B cell (primary cell): ENCODE results near the gene RAB7B. TPM values are rescaled to one million over a fixed set of nuclear protein-coding genes. Genes with fewer than 3 reads are reported as not detected.

Source experiments
- ATAC-seq: fragments of 200-7000 bp; cut with Tn5 transposase; one replicate; pipeline ENCODE4 v1.10.0; 2021; ENCODE audit warnings: low read depth, mild to moderate bottlenecking, moderate number of reproducible peaks, moderate library complexity
- CTCF ChIA-PET: fragments of 350-600 bp; sonication (Branson Sonifier 250); formaldehyde crosslinking; loops from one replicate; lab custom pipeline; 2021; ENCODE audit warnings: antibody characterized with exemption, inconsistent platforms; lab: Charles Lee
- POLR2A ChIA-PET: fragments of 350-600 bp; sonication (Branson Sonifier 250); formaldehyde crosslinking; loops from one replicate; lab custom pipeline; 2021; ENCODE audit warnings: antibody characterized with exemption; lab: Charles Lee
- DNase-seq: peaks from one replicate; pipeline ENCODE4 v3.0.0; 2013
- H2AFZ ChIP-seq: 2 replicates; pipeline ENCODE4 v1.6.1; 2012; ENCODE audit warnings: mild to moderate bottlenecking, low read depth, low read length; ENCODE audit not compliant: insufficient read depth, poor library complexity, severe bottlenecking
- H3K27ac ChIP-seq, 2 donors: 1 replicate in 1 of 2; 2 replicates in 1 of 2; pipeline ENCODE4 v1.5.1; 2012 to 2013; ENCODE audit warnings: low read length in 2 of 2, mild to moderate bottlenecking in 2 of 2, moderate library complexity in 1 of 2
- H3K27me3 ChIP-seq, 4 experiments: fragments of 200-600 bp in 1 of 4; sonication (generic) in 1 of 4; replicated peaks in 1 of 4; 1 replicate in 2 of 4; 2 replicates in 2 of 4; pipeline versions ENCODE4 v1.6.1 to v1.7.0; 2013 to 2016; ENCODE audit warnings: low read length in 3 of 4, mild to moderate bottlenecking in 2 of 4, mixed read lengths in 1 of 4, moderate library complexity in 1 of 4; ENCODE audit not compliant: insufficient read depth in 4 of 4, control insufficient read depth in 3 of 4; ENCODE audit errors: control extremely low read depth in 1 of 4
- H3K36me3 ChIP-seq, 2 experiments: replicated peaks in 1 of 2; 1 replicate in 1 of 2; 2 replicates in 1 of 2; pipeline versions ENCODE4 v1.6.1 to v1.7.1; 2013; ENCODE audit warnings: low read length in 1 of 2; ENCODE audit not compliant: insufficient read depth in 2 of 2, control insufficient read depth in 1 of 2; ENCODE audit errors: control extremely low read depth in 1 of 2, extremely low read depth in 1 of 2
- H3K4me1 ChIP-seq, 2 donors: fragments of 200-600 bp in 1 of 2; sonication (generic) in 1 of 2; 1 replicate in 1 of 2; 2 replicates in 1 of 2; pipeline versions ENCODE4 v1.5.1 to v1.6.1; 2013 to 2017; ENCODE audit warnings: low read length in 2 of 2; ENCODE audit not compliant: control insufficient read depth in 2 of 2, insufficient read depth in 2 of 2
- H3K4me2 ChIP-seq: replicated peaks from 2 replicates; pipeline ENCODE3; 2012; ENCODE audit warnings: mild to moderate bottlenecking, low read depth, low read length; ENCODE audit not compliant: poor library complexity, severe bottlenecking
- H3K4me3 ChIP-seq, 5 experiments: fragments of 200-600 bp in 1 of 5; sonication (generic) in 1 of 5; 1 replicate in 3 of 5; 2 replicates in 2 of 5; pipeline versions ENCODE4 v1.5.1 to v1.7.0; 2011 to 2016; ENCODE audit warnings: low read length in 4 of 5, mild to moderate bottlenecking in 4 of 5, low read depth in 2 of 5, control low read depth in 1 of 5, moderate library complexity in 1 of 5; ENCODE audit not compliant: insufficient read depth in 1 of 5; ENCODE audit errors: control extremely low read depth in 1 of 5, extremely low read depth in 1 of 5
- H3K79me2 ChIP-seq: fragments of 200-600 bp; sonication (generic); one replicate; pipeline ENCODE4 v1.6.0; 2016; ENCODE audit warnings: low read length; ENCODE audit not compliant: control insufficient read depth, insufficient read depth
- H3K9ac ChIP-seq: fragments of 200-600 bp; sonication (generic); 2 replicates; pipeline ENCODE4 v1.6.1; 2017; ENCODE audit warnings: mild to moderate bottlenecking, low read length, moderate library complexity
- H3K9me3 ChIP-seq, 3 donors: one replicate each; pipeline versions ENCODE4 v1.6.1 to v1.7.1; 2013; ENCODE audit warnings: low read length in 2 of 3; ENCODE audit not compliant: control insufficient read depth in 2 of 3, insufficient read depth in 1 of 3; ENCODE audit errors: control extremely low read depth in 1 of 3
- H4K20me1 ChIP-seq: 2 replicates; pipeline ENCODE4 v1.6.0; 2012; ENCODE audit warnings: mild to moderate bottlenecking, low read length; ENCODE audit not compliant: insufficient read depth, control insufficient read depth, poor library complexity, severe bottlenecking
- H3K27ac Mint-ChIP-seq: one replicate; pipeline ENCODE4 v1.8.0; 2021; ENCODE audit warnings: mixed read lengths
- H3K27me3 Mint-ChIP-seq: one replicate; pipeline ENCODE4 v1.8.0; 2021; ENCODE audit warnings: mixed read lengths
- H3K4me1 Mint-ChIP-seq: one replicate; pipeline ENCODE4 v1.8.0; 2021; ENCODE audit warnings: mixed read lengths
- H3K4me3 Mint-ChIP-seq: one replicate; pipeline ENCODE4 v1.8.0; 2021; ENCODE audit warnings: mixed read lengths
- H3K9me3 Mint-ChIP-seq: one replicate; pipeline ENCODE4 v1.8.0; 2022; ENCODE audit warnings: mixed read lengths; ENCODE audit not compliant: insufficient read depth
- CTCF ChIP-seq: fragments of 200-600 bp; IDR thresholded peaks from one replicate; pipeline ENCODE4 v1.8.0; 2022; ENCODE audit warnings: antibody characterized with exemption, mild to moderate bottlenecking
- EZH2 ChIP-seq: IDR thresholded peaks from 2 replicates; pipeline ENCODE4 v1.6.1; 2012; ENCODE audit warnings: borderline replicate concordance, low read depth, mild to moderate bottlenecking, moderate library complexity, low read length; ENCODE audit not compliant: insufficient read depth, poor library complexity, severe bottlenecking
- WGBS: methylation state at CpG from one replicate; pipeline ENCODE4 v1.1.5; 2013; ENCODE audit warnings: missing lambda C conversion rate; ENCODE audit not compliant: insufficient coverage; 5-methylcytosine and 5-hydroxymethylcytosine counted together
- intact Hi-C: fragments of 100-400 bp; cut with micrococcal nuclease; formaldehyde crosslinking; loops from one replicate; pipeline ENCODE4 v1.10.0; 2022
- polyA plus RNA-seq: library from polyadenylated mRNA; depleted of rRNA; stranded (reverse); fragments of >200 nt; gene quantifications from 2 replicates; pipeline ENCODE4 v1.2.3, GENCODE V29; 2012
- total RNA-seq, 2 donors: library from RNA; stranded (reverse); fragments of 120-200 nt in 1 of 2; gene quantifications; 1 replicate in 1 of 2; 2 replicates in 1 of 2; pipeline versions ENCODE4 v1.2.3 to v1.2.4, GENCODE V29; 2013 to 2022

RAB7B gene
- total and polyA plus RNA-seq, 2 donors (not counting 1 experiment from before 2014, with no cell fraction given): not detected

DNA sequence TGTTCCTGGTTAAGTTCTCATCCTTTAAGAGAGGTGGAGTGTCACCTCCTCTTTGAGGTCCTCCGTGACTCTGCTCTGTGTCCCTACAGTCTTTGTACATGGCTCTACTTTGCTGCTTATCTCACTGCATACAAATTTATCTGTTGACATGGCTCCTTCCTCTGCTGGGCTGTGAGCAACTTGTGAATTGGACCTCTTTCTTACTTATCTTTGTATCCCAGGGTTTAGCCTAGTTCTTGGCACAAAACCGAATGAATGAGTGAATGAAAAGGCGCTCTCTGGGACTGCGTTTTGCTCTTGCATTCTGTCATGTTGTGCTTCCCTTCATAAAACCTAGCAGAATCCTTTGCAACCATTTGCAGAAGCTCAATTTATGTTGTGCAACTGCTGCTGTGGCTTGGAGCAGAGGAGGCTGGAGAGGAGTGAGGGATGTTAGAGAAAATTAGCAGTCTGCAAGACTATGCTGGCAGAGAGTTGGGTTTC lies 72.4 kb downstream of the RAB7B start:
- no peak overlapping the region for H3K27ac ChIP-seq
- Mint-ChIP-seq H3K4me3 (no peak overlapping the region), H3K27ac (no peak overlapping the region), H3K9me3 (no peaks in the 10 kb centered on the region), H3K27me3 (peaks cover 38% of the 10 kb centered on the region), H3K4me1 (no peaks in the 10 kb centered on the region)
- no peak for DNase-seq
- H3K9ac ChIP-seq: no peak overlapping the region
- intact Hi-C loops: no loop called here
- WGBS: 83% methylated on average over 1 of the region's 4 CpGs
- H3K4me1 ChIP-seq: no peaks in the 10 kb centered on the region
- H3K36me3 ChIP-seq: no peaks in the 10 kb centered on the region
- ChIA-PET POLR2A (no interaction called here), CTCF (interaction anchor here (1.0 kb wide), 1 partner anchor 46 kb away, joined by 3 read pairs; no protein-coding TSS in a partner anchor)
- no peaks in the 10 kb centered on the region for H4K20me1 ChIP-seq
- TF ChIP-seq CTCF (no peak), EZH2 (no peak)
- no peak overlapping the region for H3K4me2 ChIP-seq
- no peak overlapping the region for H3K4me3 ChIP-seq
- no peak overlapping the region for H2AFZ ChIP-seq
- ATAC-seq: no peak
- peaks cover 0 to 6% (median 2%) of the 10 kb centered on the region in 4 experiments for H3K27me3 ChIP-seq
- H3K79me2 ChIP-seq: no peaks in the 10 kb centered on the region
- H3K9me3 ChIP-seq: no peaks in the 10 kb centered on the region

GRCh38 chr1:205930195-205930577 lies 73.0 kb downstream of the RAB7B start:
- DNase-seq (no peak), ATAC-seq (no peak)
- no peak overlapping the region for H2AFZ ChIP-seq
- Mint-ChIP-seq H3K4me3 (no peak overlapping the region), H3K4me1 (no peaks in the 10 kb centered on the region), H3K27ac (no peak overlapping the region), H3K9me3 (no peaks in the 10 kb centered on the region), H3K27me3 (peaks cover 36% of the 10 kb centered on the region)
- intact Hi-C loops: no loop called here
- no peaks in the 10 kb centered on the region for H3K79me2 ChIP-seq
- peaks cover 0 to 6% (median 2%) of the 10 kb centered on the region in 4 experiments for H3K27me3 ChIP-seq
- POLR2A ChIA-PET: no interaction called here
- no peaks in the 10 kb centered on the region for H4K20me1 ChIP-seq
- no peaks in the 10 kb centered on the region for H3K36me3 ChIP-seq
- TF ChIP-seq CTCF: no peak
- no peak for TF ChIP-seq EZH2
- CTCF ChIA-PET: no interaction called here
- no peak overlapping the region for H3K4me3 ChIP-seq
- WGBS: 88% methylated on average over 1 of the region's 1 CpG
- no peak overlapping the region for H3K9ac ChIP-seq
- no peaks in the 10 kb centered on the region for H3K9me3 ChIP-seq
- H3K27ac ChIP-seq: no peak overlapping the region
- no peak overlapping the region for H3K4me2 ChIP-seq
- no peaks in the 10 kb centered on the region for H3K4me1 ChIP-seq
